ENCODE measurements around the gene CTRB1. TPM values are rescaled to one million over a fixed set of nuclear protein-coding genes. Genes with fewer than 3 reads are reported as not detected.
A peak's percentile ranks its signal among the peaks of the same experiment; 100 is the strongest.

Gene CTRB1
- total and polyA plus RNA-seq, 2 of the 13 experiments (the other 11 are each of a cell fraction or from before 2014, with no cell fraction given), result not detected

DNA sequence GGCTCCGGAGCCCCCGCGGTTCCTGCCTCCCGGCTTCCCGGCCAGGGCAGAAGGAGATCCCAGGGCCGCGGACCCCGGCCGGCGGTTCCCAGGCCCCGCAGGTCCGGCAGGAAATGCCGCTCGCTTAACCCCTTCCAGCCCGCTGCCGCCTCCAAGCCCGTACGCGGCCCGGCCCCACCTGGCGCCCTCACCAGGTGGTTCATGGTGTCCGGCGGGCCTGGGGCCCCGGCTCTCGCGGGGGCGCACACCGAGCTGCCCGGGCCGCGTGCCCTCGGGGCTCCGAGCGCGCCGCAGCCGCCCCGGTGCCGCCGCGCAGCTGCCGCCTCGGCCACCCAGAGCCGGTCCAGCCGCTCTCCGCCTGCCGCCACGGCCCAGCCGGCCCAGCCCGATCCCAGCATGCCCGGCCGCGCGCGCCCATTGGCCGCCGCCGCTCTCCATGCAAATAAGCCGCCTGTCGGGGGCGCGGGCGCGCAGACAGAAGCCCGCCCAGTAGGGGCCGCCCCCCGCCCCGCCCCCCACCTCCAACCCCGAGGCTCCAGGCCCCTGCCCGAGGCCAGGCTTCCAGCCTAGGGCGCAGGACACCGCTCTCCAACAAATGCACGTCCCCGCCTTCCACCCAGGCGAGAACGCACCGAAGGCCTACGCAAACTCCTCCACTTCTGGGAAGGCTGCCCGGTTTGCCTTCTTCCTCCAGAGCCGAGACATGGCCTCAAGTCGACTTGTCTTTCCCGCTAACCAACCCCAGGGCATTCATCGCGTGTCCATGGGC is 32.7 kb downstream of the CTRB1 start, which contains the start of gene BCAR1 (continued):
- TF ChIP-seq, protein P1, sequence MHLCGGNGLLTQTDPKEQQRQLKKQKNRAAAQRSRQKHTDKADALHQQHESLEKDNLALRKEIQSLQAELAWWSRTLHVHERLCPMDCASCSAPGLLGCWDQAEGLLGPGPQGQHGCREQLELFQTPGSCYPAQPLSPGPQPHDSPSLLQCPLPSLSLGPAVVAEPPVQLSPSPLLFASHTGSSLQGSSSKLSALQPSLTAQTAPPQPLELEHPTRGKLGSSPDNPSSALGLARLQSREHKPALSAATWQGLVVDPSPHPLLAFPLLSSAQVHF (CRISPR knock-in tag; IDR thresholded peaks at IDR 0.05), result no peak
- TF ChIP-seq ATF1 (CRISPR knock-in tag; IDR thresholded peaks at IDR 0.05), result no peak
- TF ChIP-seq, protein P2, sequence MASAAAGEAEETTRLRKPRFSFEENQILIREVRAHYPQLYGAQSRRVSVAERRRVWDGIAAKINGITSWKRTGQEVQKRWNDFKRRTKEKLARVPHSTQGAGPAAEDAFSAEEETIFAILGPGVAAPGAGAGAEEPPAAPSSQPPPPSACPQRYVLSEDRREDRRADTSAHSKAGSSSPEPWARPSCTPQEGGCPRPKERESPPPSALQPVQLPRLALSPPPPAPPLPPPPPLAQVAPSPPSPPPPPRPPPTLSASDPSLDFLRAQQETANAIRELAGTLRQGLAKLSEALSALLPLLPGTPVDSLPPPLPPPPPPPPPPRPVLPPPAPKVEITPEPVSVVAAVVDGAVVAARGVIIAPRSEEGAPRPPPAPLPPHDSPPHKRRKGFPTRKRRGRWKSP (CRISPR knock-in tag; IDR thresholded peaks at IDR 0.05), result no peak; the same call in 1 of the 2 replicates
- TF ChIP-seq RNF2 (conservative IDR thresholded peaks at IDR 0.05; ENCODE audit: low read depth), result peak; percentile 20; the same call in 1 of the 2 replicates
- TF ChIP-seq FOXM1 (CRISPR knock-in tag; IDR thresholded peaks at IDR 0.05), result no peak
- TF ChIP-seq TBX3 (IDR thresholded peaks at IDR 0.05; ENCODE audit: borderline replicate concordance), result no peak
- no peak for TF ChIP-seq ZNF567 (CRISPR knock-in tag; IDR thresholded peaks at IDR 0.05; ENCODE audit: borderline replicate concordance)
- no peak for TF ChIP-seq SRSF1 (optimal IDR thresholded peaks at IDR 0.05; ENCODE audit: low read depth, low read length)
- TF ChIP-seq MXI1 (IDR thresholded peaks at IDR 0.05; ENCODE audit: borderline replicate concordance, low read depth, low read length), result peak; percentile 13; the same call in 1 of the 3 replicates
- TF ChIP-seq, protein P3, sequence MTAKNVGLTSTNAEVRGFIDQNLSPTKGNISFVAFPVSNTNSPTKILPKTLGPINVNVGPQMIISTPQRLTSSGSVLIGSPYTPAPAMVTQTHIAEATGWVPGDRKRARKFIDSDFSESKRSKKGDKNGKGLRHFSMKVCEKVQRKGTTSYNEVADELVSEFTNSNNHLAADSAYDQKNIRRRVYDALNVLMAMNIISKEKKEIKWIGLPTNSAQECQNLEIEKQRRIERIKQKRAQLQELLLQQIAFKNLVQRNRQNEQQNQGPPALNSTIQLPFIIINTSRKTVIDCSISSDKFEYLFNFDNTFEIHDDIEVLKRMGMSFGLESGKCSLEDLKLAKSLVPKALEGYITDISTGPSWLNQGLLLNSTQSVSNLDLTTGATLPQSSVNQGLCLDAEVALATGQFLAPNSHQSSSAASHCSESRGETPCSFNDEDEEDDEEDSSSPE (CRISPR knock-in tag; IDR thresholded peaks at IDR 0.05), result peak; percentile 59; the same call in 1 of the 2 replicates
- TF ChIP-seq ZNF354B (CRISPR knock-in tag; IDR thresholded peaks at IDR 0.05), result no peak
- TF ChIP-seq ZNF224 (CRISPR knock-in tag; IDR thresholded peaks at IDR 0.05), result 0 out of 2 replicates have a peak, but pooled peaks have one; percentile 7
- TF ChIP-seq ZNF746 (CRISPR knock-in tag; IDR thresholded peaks at IDR 0.05), result no peak; the same call in 1 of the 2 replicates
- peak; percentile 10; the same call in 1 of the 2 replicates for TF ChIP-seq GATAD1 (CRISPR knock-in tag; IDR thresholded peaks at IDR 0.05)
- 0 out of 2 replicates have a peak, but pooled peaks have one; percentile 7 for TF ChIP-seq THYN1 (CRISPR knock-in tag; IDR thresholded peaks at IDR 0.05; ENCODE audit: borderline replicate concordance, low read depth)
- TF ChIP-seq EED (CRISPR knock-in tag; IDR thresholded peaks at IDR 0.05), result 0 out of 2 replicates have a peak, but pooled peaks have one; percentile 17
- TF ChIP-seq DNMT1 (CRISPR knock-in tag; IDR thresholded peaks at IDR 0.05), result no peak
- no peak for TF ChIP-seq ZFP36 (IDR thresholded peaks at IDR 0.05; ENCODE audit: borderline replicate concordance, low read depth, low read length, partially characterized antibody)
- TF ChIP-seq, protein P4, sequence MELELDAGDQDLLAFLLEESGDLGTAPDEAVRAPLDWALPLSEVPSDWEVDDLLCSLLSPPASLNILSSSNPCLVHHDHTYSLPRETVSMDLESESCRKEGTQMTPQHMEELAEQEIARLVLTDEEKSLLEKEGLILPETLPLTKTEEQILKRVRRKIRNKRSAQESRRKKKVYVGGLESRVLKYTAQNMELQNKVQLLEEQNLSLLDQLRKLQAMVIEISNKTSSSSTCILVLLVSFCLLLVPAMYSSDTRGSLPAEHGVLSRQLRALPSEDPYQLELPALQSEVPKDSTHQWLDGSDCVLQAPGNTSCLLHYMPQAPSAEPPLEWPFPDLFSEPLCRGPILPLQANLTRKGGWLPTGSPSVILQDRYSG (CRISPR knock-in tag; IDR thresholded peaks at IDR 0.05), result no peak; the same call in 1 of the 2 replicates
- TF ChIP-seq RBM22 (optimal IDR thresholded peaks at IDR 0.05; ENCODE audit: low read length), result peak; percentile 91
- TF ChIP-seq JDP2 (CRISPR knock-in tag; IDR thresholded peaks at IDR 0.05; ENCODE audit: borderline replicate concordance), result no peak
- TF ChIP-seq TOE1 (CRISPR knock-in tag; IDR thresholded peaks at IDR 0.05), result no peak
- TF ChIP-seq PAWR (CRISPR knock-in tag; IDR thresholded peaks at IDR 0.05; ENCODE audit: borderline replicate concordance), result no peak
- TF ChIP-seq KAT7 (CRISPR knock-in tag; IDR thresholded peaks at IDR 0.05; ENCODE audit: borderline replicate concordance), result no peak
